ENCODE results near the gene CCBE1.

Gene CCBE1

GRCh38 chr18:59514203-59514602, 183.0 kb downstream of the CCBE1 start:
- H3K27me3 Mint-ChIP-seq: peaks cover 8% of the 10 kb centered on the region
- no peak for DNase-seq (ENCODE audit: low spot score in 2 of 2)

GRCh38 chr18:59512025-59512755, 185.0 kb downstream of the CCBE1 start:
- DNase-seq (ENCODE audit: low spot score in 2 of 2) (no peak), ATAC-seq (ENCODE audit: low read depth) (no peak)
- Mint-ChIP-seq H3K4me1 (no peaks in the 10 kb centered on the region), H3K4me3 (no peak overlapping the region), H3K27ac (no peak overlapping the region), H3K36me3 (no peaks in the 10 kb centered on the region), H3K27me3 (peaks cover 9% of the 10 kb centered on the region), H3K9me3 (no peaks in the 10 kb centered on the region)

More at GRCh38 chr18:59514203-59514602, 183.0 kb downstream of the CCBE1 start:
- Mint-ChIP-seq H3K27ac (no peak overlapping the region), H3K36me3 (no peaks in the 10 kb centered on the region), H3K4me3 (no peak overlapping the region), H3K4me1 (no peaks in the 10 kb centered on the region), H3K9me3 (no peaks in the 10 kb centered on the region)
- ATAC-seq (ENCODE audit: low read depth): no peak

- ATAC-seq (ENCODE audit: low read depth) (no peak), DNase-seq (ENCODE audit: low spot score in 2 of 2) (no peak)
- no peak overlapping the region for H3K4me3 Mint-ChIP-seq
- H3K27me3 Mint-ChIP-seq: peaks cover 9% of the 10 kb centered on the region
- no peaks in the 10 kb centered on the region for H3K9me3 Mint-ChIP-seq
- no peaks in the 10 kb centered on the region for H3K36me3 Mint-ChIP-seq
- no peak overlapping the region for H3K27ac Mint-ChIP-seq
- H3K4me1 Mint-ChIP-seq: no peaks in the 10 kb centered on the region
Measured at GRCh38 chr18:59509481-59510442, 187.5 kb downstream of the CCBE1 start.

GRCh38 chr18:59505356-59505755, 191.9 kb downstream of the CCBE1 start:
- H3K4me1 Mint-ChIP-seq: no peaks in the 10 kb centered on the region
- peaks cover 6% of the 10 kb centered on the region for H3K27me3 Mint-ChIP-seq
- H3K4me3 Mint-ChIP-seq: no peak overlapping the region
- no peaks in the 10 kb centered on the region for H3K9me3 Mint-ChIP-seq
- no peaks in the 10 kb centered on the region for H3K36me3 Mint-ChIP-seq
- H3K27ac Mint-ChIP-seq: no peak overlapping the region
- ATAC-seq (ENCODE audit: low read depth) (no peak), DNase-seq (ENCODE audit: low spot score in 2 of 2) (no peak)

- DNase-seq (ENCODE audit: low spot score in 2 of 2): no peak
- Mint-ChIP-seq H3K4me3 (no peak overlapping the region), H3K36me3 (no peaks in the 10 kb centered on the region)
Measured at GRCh38 chr18:59502274-59503175, 194.7 kb downstream of the CCBE1 start.

GRCh38 chr18:59501920-59502273, 195.3 kb downstream of the CCBE1 start:
- no peak for ATAC-seq (ENCODE audit: low read depth)
- no peak overlapping the region for H3K27ac Mint-ChIP-seq
- H3K9me3 Mint-ChIP-seq: peaks cover 1% of the 10 kb centered on the region
- DNase-seq (ENCODE audit: low spot score in 2 of 2): no peak
- no peak overlapping the region for H3K4me3 Mint-ChIP-seq
- no peaks in the 10 kb centered on the region for H3K4me1 Mint-ChIP-seq
- peaks cover 4% of the 10 kb centered on the region for H3K27me3 Mint-ChIP-seq
- H3K36me3 Mint-ChIP-seq: no peaks in the 10 kb centered on the region

More at GRCh38 chr18:59502274-59503175, 194.7 kb downstream of the CCBE1 start:
- Mint-ChIP-seq H3K27me3 (peaks cover 7% of the 10 kb centered on the region), H3K4me1 (no peaks in the 10 kb centered on the region), H3K9me3 (peaks cover 1% of the 10 kb centered on the region), H3K27ac (no peak overlapping the region)
- no peak for ATAC-seq (ENCODE audit: low read depth)

- DNase-seq (ENCODE audit: low spot score in 2 of 2): no peak
- H3K4me1 Mint-ChIP-seq: no peaks in the 10 kb centered on the region
- ATAC-seq (ENCODE audit: low read depth): no peak
- no peak overlapping the region for H3K27ac Mint-ChIP-seq
- H3K27me3 Mint-ChIP-seq: peaks cover 4% of the 10 kb centered on the region
- peaks cover 1% of the 10 kb centered on the region for H3K9me3 Mint-ChIP-seq
- H3K4me3 Mint-ChIP-seq: no peak overlapping the region
- H3K36me3 Mint-ChIP-seq: no peaks in the 10 kb centered on the region
Measured at GRCh38 chr18:59500765-59501164, 196.5 kb downstream of the CCBE1 start.

- Mint-ChIP-seq H3K4me3 (no peak overlapping the region), H3K27ac (no peak overlapping the region), H3K4me1 (no peaks in the 10 kb centered on the region), H3K36me3 (no peaks in the 10 kb centered on the region), H3K27me3 (peaks cover 2% of the 10 kb centered on the region), H3K9me3 (peaks cover 1% of the 10 kb centered on the region)
- DNase-seq (ENCODE audit: low spot score in 2 of 2): no peak
- no peak for ATAC-seq (ENCODE audit: low read depth)
Measured at GRCh38 chr18:59498506-59499086, 198.6 kb downstream of the CCBE1 start.

- ATAC-seq (ENCODE audit: low read depth) (no peak), DNase-seq (ENCODE audit: low spot score in 2 of 2) (no peak)
- no peak overlapping the region for H3K4me3 Mint-ChIP-seq
- H3K27ac Mint-ChIP-seq: no peak overlapping the region
- peaks cover 4% of the 10 kb centered on the region for H3K4me1 Mint-ChIP-seq
- H3K27me3 Mint-ChIP-seq: no peaks in the 10 kb centered on the region
- H3K9me3 Mint-ChIP-seq: no peaks in the 10 kb centered on the region
- H3K36me3 Mint-ChIP-seq: no peaks in the 10 kb centered on the region
Measured at GRCh38 chr18:59492756-59493421, 204.3 kb downstream of the CCBE1 start.

GRCh38 chr18:59488899-59489298, 208.3 kb downstream of the CCBE1 start:
- no peak overlapping the region for H3K27ac Mint-ChIP-seq
- no peak for DNase-seq (ENCODE audit: low spot score in 2 of 2)
- no peak overlapping the region for H3K4me3 Mint-ChIP-seq
- peaks cover 2% of the 10 kb centered on the region for H3K27me3 Mint-ChIP-seq
- ATAC-seq (ENCODE audit: low read depth): peak; percentile 57
- H3K9me3 Mint-ChIP-seq: no peaks in the 10 kb centered on the region
- peaks cover 4% of the 10 kb centered on the region for H3K4me1 Mint-ChIP-seq
- no peaks in the 10 kb centered on the region for H3K36me3 Mint-ChIP-seq

GRCh38 chr18:59485382-59485781, 211.8 kb downstream of the CCBE1 start:
- Mint-ChIP-seq H3K4me3 (no peak overlapping the region), H3K27ac (no peak overlapping the region), H3K36me3 (no peaks in the 10 kb centered on the region), H3K4me1 (peaks cover 4% of the 10 kb centered on the region), H3K9me3 (no peaks in the 10 kb centered on the region), H3K27me3 (peaks cover 5% of the 10 kb centered on the region)
- ATAC-seq (ENCODE audit: low read depth) (no peak), DNase-seq (ENCODE audit: low spot score in 2 of 2) (no peak)

GRCh38 chr18:59484561-59485328, 212.5 kb downstream of the CCBE1 start:
- H3K36me3 Mint-ChIP-seq: no peaks in the 10 kb centered on the region
- DNase-seq (ENCODE audit: low spot score in 2 of 2) (no peak), ATAC-seq (ENCODE audit: low read depth) (no peak)
- H3K27ac Mint-ChIP-seq: no peak overlapping the region
- H3K4me1 Mint-ChIP-seq: peaks cover 4% of the 10 kb centered on the region
- no peaks in the 10 kb centered on the region for H3K9me3 Mint-ChIP-seq
- peaks cover 5% of the 10 kb centered on the region for H3K27me3 Mint-ChIP-seq
- no peak overlapping the region for H3K4me3 Mint-ChIP-seq

All from memory B cell (primary cell).